T-helper 2 cell (primary cell): ENCODE measurements around the gene UBE2F.
"Not testable (repeated sequence)": the region's sequence is repeated elsewhere in the genome, so short reads cannot be mapped to it uniquely, and the experiment has no call there.

ENCODE experiments used
- DNase-seq, 5 experiments: peaks; one replicate each; pipeline versions ENCODE4 v3.0.0 to v3.0.0-alpha.2; 2012 to 2022

UBE2F gene

GRCh38 chr2:237980087-237980486 is 13.3 kb downstream of the UBE2F start:
- DNase-seq = no peak

GRCh38 chr2:237980751-237981150 is 13.9 kb downstream of the UBE2F start:
- peak in 1 of 5 experiments; percentile 78 for DNase-seq

- DNase-seq = not testable (repeated sequence)
These were observed 14.8 kb downstream of the UBE2F start for GRCh38 chr2:237981621-237982020.

DNA sequence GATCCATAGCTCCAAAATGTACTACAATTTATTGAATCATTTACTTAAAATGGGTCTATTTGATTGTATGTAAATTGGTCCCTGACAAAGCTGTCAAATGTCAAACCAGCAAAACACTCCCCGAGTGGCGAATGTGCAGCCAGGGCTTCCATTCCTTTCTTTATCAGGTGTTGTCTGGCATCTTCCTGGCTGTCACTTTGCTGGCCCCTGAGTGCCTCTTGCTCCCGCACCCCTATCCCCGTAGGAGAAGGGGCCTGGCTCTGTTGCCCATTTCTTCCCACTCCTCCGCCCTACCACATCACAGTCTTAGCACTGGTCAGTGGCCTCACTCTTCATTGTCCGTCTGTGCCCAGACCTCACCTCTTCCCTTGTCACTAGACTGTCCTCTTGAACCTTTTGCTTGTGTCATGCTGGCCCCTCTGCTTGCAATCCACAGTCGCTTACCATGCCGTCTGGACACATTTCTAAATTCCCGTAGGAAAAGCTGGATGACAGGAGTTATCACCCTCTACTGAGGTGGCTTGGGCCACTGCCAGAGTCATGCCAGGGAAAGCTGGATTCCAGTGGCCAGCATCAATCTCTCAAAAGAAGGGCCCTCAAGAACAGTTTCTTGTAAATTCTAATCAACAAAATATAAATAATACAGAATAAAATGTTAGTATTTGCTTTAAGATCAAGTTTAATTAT is 15.4 kb downstream of the UBE2F start:
- DNase-seq = no peak

GRCh38 chr2:237983922-237984321 is 17.1 kb downstream of the UBE2F start:
- DNase-seq = no peak

- DNase-seq = no peak
These were observed 20.5 kb downstream of the UBE2F start for GRCh38 chr2:237987268-237987667.

GRCh38 chr2:237993701-237994100 is 26.9 kb downstream of the UBE2F start:
- DNase-seq = no peak

GRCh38 chr2:237995036-237995435 is 28.2 kb downstream of the UBE2F start:
- no peak for DNase-seq

- no peak for DNase-seq
These were observed 29.3 kb downstream of the UBE2F start for GRCh38 chr2:237996021-237996593.

DNA sequence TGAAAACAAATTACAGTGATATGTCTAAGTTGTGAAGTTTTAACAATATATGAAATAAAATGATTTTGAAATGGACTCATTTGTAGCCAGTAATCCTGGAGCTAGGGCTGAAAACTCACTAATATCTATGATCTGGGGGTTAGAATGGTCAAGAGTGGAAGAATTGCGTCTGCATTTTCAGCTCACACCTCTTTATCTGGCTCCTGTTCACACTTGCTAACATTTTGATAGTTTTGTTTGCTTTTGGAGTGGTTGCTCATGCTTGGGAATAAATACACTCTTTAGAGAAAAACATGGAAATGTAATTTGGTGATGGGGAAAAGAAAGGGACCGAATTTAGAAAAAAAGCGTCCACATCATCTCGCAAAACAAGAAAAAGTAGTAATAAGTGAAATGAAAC is 30.7 kb downstream of the UBE2F start:
- no peak for DNase-seq

- peak in 2 of 5 experiments; percentile 13 to 86 for DNase-seq
These were observed 31.7 kb downstream of the UBE2F start for GRCh38 chr2:237998530-237998929.

GRCh38 chr2:238003234-238004031 is 36.6 kb downstream of the UBE2F start:
- DNase-seq = peak in 1 of 5 experiments; percentile 85

DNA sequence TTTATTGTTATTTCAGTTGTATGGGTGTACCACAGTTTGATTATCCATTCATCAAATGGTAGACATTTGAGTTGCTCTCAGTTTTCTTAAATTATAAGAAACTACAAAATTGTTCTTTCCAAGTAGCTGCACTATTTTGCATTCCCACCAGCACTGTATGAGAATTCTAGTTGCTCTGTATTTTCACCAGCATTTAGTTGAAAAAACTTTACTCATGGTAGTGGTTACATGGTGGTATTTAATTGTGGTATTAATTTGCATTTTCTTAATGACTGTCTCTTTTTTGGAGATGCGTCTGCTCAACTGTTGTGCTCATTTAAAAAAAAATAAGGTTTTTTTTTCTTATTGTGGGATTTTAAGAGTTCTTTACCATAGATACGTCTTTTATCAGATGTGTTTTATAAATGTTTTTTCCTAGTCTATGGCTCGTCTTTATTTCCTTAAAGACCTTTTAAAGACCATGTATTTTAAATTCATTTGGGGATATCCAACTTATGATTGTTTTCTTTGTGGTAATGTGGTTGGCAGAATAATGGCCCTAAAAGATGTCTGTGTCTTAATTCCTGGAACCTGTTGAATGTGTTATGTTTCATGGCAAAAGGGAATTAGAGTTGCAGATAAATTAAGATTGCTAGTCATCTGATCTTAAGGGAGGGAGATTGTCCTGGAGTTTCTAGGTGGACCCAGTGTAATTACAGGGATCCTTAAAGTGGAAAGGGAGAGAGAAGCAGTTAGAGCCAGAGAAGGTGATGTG is 37.4 kb downstream of the UBE2F start:
- DNase-seq = peak in 1 of 5 experiments; percentile 18

GRCh38 chr2:238005528-238005927 is 38.7 kb downstream of the UBE2F start:
- no peak for DNase-seq

GRCh38 chr2:238006510-238006909 is 39.7 kb downstream of the UBE2F start:
- DNase-seq = no peak

DNA sequence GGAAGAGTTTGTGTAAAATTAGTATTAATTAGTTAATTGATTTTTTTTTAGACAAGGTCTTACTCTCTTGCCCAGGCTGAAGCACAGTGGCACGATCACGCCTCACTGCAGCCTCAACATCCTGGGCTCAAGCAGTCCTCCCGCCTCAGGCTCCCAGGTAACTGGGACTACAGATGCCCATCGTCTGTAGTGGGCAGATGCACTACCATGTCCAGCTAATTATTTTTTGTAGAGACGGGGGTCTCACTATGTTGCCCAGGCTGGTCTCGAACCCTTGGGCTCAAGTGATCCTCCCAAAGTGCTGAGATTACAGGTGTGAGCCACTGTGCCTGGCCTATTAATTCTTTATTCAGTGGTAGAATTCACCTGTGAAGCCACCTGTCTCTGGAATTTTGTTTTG is 41.1 kb downstream of the UBE2F start:
- DNase-seq = no peak

- DNase-seq = peak in 1 of 5 experiments; percentile 9
These were observed 42.7 kb downstream of the UBE2F start for GRCh38 chr2:238009563-238009962.

DNA sequence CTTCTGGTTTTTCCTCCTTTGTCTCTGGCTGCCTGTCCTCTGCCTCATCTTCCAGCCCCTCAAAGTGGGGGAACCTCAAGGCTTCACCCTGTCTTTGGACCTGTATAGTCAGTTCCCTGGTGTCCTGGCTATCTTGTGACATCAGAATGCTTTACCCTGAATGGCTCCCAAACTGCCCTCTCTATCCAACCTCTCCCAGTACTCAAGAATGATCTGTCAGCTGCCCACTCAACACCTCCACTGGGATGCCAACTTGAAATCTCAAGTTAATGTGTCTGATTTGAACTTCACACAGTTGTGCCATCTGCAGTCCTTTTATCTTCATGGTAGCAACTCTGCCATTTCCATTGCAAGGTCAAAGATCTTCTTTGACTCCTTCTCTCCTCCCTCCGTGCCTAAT is 43.8 kb downstream of the UBE2F start:
- no peak for DNase-seq

DNA sequence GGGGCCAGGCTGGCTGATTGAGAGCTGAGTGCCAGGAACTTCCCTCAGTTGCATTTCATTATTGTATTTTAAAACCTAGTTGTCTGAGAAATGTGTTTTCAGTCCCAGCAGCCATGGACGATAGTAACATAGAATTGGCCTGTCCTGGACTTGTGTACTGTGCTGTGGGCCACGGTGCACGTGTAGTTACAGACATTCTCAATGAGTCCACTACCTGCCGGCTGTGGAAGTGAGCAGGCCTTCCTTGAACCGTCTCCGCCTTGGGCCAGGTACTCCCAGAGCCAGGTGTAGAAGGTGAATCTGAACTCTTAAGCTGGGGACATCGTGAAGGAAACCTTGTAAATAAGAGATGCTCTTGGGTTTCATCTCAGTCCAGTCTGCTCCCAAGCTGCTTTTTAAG is 47.0 kb downstream of the UBE2F start:
- no peak for DNase-seq

- no peak for DNase-seq
These were observed 48.9 kb downstream of the UBE2F start for GRCh38 chr2:238015705-238016104.

DNA sequence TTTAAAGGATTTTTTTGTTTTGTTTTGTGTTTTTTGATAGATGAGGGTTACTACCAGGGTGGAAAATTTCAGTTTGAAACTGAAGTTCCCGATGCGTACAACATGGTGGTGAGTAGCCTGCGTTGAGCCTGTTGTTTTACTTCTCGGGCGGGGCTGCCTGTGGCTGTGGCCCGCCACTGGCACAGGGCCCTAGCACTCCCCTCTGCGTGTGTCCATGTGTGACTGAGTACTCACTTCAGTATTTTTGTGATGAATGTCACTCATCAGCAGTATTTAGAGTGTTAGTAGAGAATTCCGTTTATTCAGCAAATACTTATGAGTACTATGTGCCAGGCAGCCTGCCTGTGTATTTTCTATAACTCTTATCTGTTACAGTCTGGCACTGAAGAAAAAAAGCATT is 49.7 kb downstream of the UBE2F start:
- DNase-seq = no peak

- DNase-seq = no peak
These were observed 53.1 kb downstream of the UBE2F start for GRCh38 chr2:238019962-238020361.

DNA sequence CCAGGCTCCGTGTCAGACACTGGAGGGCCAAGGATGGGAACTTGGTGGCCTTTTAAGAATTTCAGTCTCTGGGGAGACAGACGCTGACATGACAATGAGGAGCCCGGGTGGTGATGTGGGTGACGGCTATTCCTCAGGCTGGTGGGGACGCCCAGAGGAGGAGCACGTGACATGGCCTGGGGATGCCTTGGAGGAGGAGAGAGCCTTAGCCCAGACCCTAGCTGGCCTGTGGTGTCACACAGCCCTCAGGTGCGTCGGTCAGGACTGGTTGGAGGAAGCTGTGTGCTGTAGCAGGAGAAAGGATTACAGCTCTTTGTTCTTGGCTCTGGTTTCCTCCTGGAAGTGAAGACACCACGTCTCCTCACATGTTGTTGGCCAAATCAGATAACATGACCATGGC is 54.0 kb downstream of the UBE2F start:
- no peak for DNase-seq
